Uterus (tissue), 4 donors: ENCODE results near the gene LAMB4. TPM values are rescaled to one million over a fixed set of nuclear protein-coding genes. Genes with fewer than 3 reads are reported as not detected.

Experiments used
- DNase-seq, 2 donors: peaks; one replicate each; pipeline ENCODE4 v3.0.0-alpha.2; 2019 to 2020
- H3K27ac ChIP-seq, 2 donors: fragments of 200-600 bp; sonication (generic); 1 replicate in 1 of 2; 2 replicates in 1 of 2; pipeline ENCODE4 v1.5.1; 2016 to 2018
- H3K27me3 ChIP-seq, 2 donors: fragments of 200-600 bp; sonication (generic); one replicate each; pipeline ENCODE4 v1.5.1; 2018 to 2019; ENCODE audit warnings: control low read depth in 1 of 2
- H3K36me3 ChIP-seq, 2 donors: fragments of 200-600 bp; sonication (generic); one replicate each; pipeline ENCODE4 v1.5.1; 2019; ENCODE audit warnings: control low read depth in 1 of 2
- H3K4me1 ChIP-seq, 2 donors: fragments of 200-600 bp; sonication (generic); one replicate each; pipeline ENCODE4 v1.5.1; 2018 to 2019; ENCODE audit warnings: control low read depth in 1 of 2
- H3K4me3 ChIP-seq, 2 donors: fragments of 200-600 bp; sonication (generic); 1 replicate in 1 of 2; 2 replicates in 1 of 2; pipeline ENCODE4 v1.5.1; 2018 to 2019; ENCODE audit warnings: mild to moderate bottlenecking in 1 of 2
- H3K9me3 ChIP-seq, 2 donors: fragments of 200-600 bp; sonication (generic); one replicate each; pipeline ENCODE4 v1.5.1; 2019; ENCODE audit warnings: control low read depth in 1 of 2
- CTCF ChIP-seq, 4 experiments: fragments of 200-600 bp in 2 of 4; fragments of 450-650 bp in 2 of 4; sonication (generic) in 2 of 4; IDR thresholded peaks; one replicate each; pipeline ENCODE4 v1.5.1; 2016 to 2019; ENCODE audit warnings: antibody characterized with exemption in 4 of 4, mild to moderate bottlenecking in 2 of 4, moderate library complexity in 1 of 4
- POLR2A ChIP-seq, 2 donors: fragments of 450-650 bp; IDR thresholded peaks; one replicate each; pipeline ENCODE4 v1.6.1; 2016; ENCODE audit warnings: antibody characterized with exemption in 2 of 2, mild to moderate bottlenecking in 1 of 2, moderate library complexity in 1 of 2
- intact Hi-C: fragments of 100-400 bp; cut with DNase I; formaldehyde crosslinking; loops from one replicate; pipeline ENCODE4 v1.15.1; 2023; ENCODE audit warnings: low total_unique reads
- total RNA-seq, 4 donors: library from RNA; depleted of rRNA in 3 of 4; stranded (reverse); fragments of >200 nt in 3 of 4; gene quantifications; one replicate each; pipeline versions ENCODE4 v1.1.0 to v1.2.4, GENCODE V29; 2014 to 2023
- donor health status: DM: yes; HTN: yes; CAD: no.

Gene LAMB4
- total RNA-seq, 4 donors from 2014 or later: 0.59 to 0.90 TPM; not detected in 2

GRCh38 chr7:108030516-108030915 lies 99.6 kb downstream of the LAMB4 start:
- TF ChIP-seq POLR2A (IDR thresholded peaks at IDR 0.05) (no peak), CTCF (IDR thresholded peaks at IDR 0.05) (no peak)
- Histone ChIP-seq H3K4me3 (no peak overlapping the region), H3K9me3 (no peaks in the 10 kb centered on the region), H3K4me1 (no peaks in the 10 kb centered on the region), H3K36me3 (no peaks in the 10 kb centered on the region), H3K27ac (no peak overlapping the region), H3K27me3 (no peaks in the 10 kb centered on the region)
- DNase-seq: no peak
- intact Hi-C loops: no loop called here

GRCh38 chr7:108029034-108029433 lies 101.1 kb downstream of the LAMB4 start:
- no peak for TF ChIP-seq POLR2A (IDR thresholded peaks at IDR 0.05)
- TF ChIP-seq CTCF (IDR thresholded peaks at IDR 0.05): no peak

GRCh38 chr7:108028111-108028510 lies 102.0 kb downstream of the LAMB4 start:
- TF ChIP-seq CTCF (IDR thresholded peaks at IDR 0.05) (no peak), POLR2A (IDR thresholded peaks at IDR 0.05) (no peak)
- no peaks in the 10 kb centered on the region for H3K36me3 ChIP-seq
- H3K4me1 ChIP-seq: no peaks in the 10 kb centered on the region
- H3K9me3 ChIP-seq: no peaks in the 10 kb centered on the region
- H3K27me3 ChIP-seq: no peaks in the 10 kb centered on the region
- no peak for DNase-seq
- no peak overlapping the region for H3K27ac ChIP-seq
- H3K4me3 ChIP-seq: no peak overlapping the region
- intact Hi-C loops: no loop called here

More at GRCh38 chr7:108029034-108029433, 101.1 kb downstream of the LAMB4 start:
- H3K9me3 ChIP-seq: no peaks in the 10 kb centered on the region
- H3K4me3 ChIP-seq: no peak overlapping the region
- DNase-seq: no peak
- H3K27me3 ChIP-seq: no peaks in the 10 kb centered on the region
- intact Hi-C loops: no loop called here
- no peaks in the 10 kb centered on the region for H3K4me1 ChIP-seq
- H3K36me3 ChIP-seq: no peaks in the 10 kb centered on the region
- H3K27ac ChIP-seq: no peak overlapping the region

- H3K27ac ChIP-seq: no peak overlapping the region
- H3K4me1 ChIP-seq: no peaks in the 10 kb centered on the region
- H3K4me3 ChIP-seq: no peak overlapping the region
- no peaks in the 10 kb centered on the region for H3K36me3 ChIP-seq
- intact Hi-C loops: no loop called here
- H3K27me3 ChIP-seq: no peaks in the 10 kb centered on the region
- no peak for TF ChIP-seq CTCF (IDR thresholded peaks at IDR 0.05)
- TF ChIP-seq POLR2A (IDR thresholded peaks at IDR 0.05): no peak
- DNase-seq: no peak
- no peaks in the 10 kb centered on the region for H3K9me3 ChIP-seq
Observed at GRCh38 chr7:108027239-108027638, 102.9 kb downstream of the LAMB4 start.

- no peaks in the 10 kb centered on the region for H3K4me1 ChIP-seq
- H3K27me3 ChIP-seq: no peaks in the 10 kb centered on the region
- DNase-seq: no peak
- no peaks in the 10 kb centered on the region for H3K9me3 ChIP-seq
- intact Hi-C loops: no loop called here
- TF ChIP-seq POLR2A (IDR thresholded peaks at IDR 0.05) (no peak), CTCF (IDR thresholded peaks at IDR 0.05) (no peak)
- H3K36me3 ChIP-seq: no peaks in the 10 kb centered on the region
- H3K27ac ChIP-seq: no peak overlapping the region
- no peak overlapping the region for H3K4me3 ChIP-seq
Observed at GRCh38 chr7:108026647-108027046, 103.5 kb downstream of the LAMB4 start.
